Left lung (tissue), 10 donors: ENCODE measurements around the gene FCER1G. TPM values are rescaled to one million over a fixed set of nuclear protein-coding genes. Genes with fewer than 3 reads are reported as not detected.

Source experiments
- ATAC-seq: fragments of 200-7000 bp; cut with Tn5 transposase; one replicate; pipeline ENCODE4 v1.9.1; 2020; ENCODE audit warnings: moderate library complexity
- DNase-seq, 4 donors: peaks; one replicate each; pipeline ENCODE4 v3.0.0-alpha.2; 2013 to 2020
- H3K27ac ChIP-seq, 2 donors: fragments of 200-600 bp; sonication (generic) in 1 of 2; one replicate each; pipeline versions ENCODE4 v1.5.0 to v1.8.0; 2020 to 2021
- H3K27me3 ChIP-seq, 2 donors: fragments of 200-600 bp; sonication (generic) in 1 of 2; one replicate each; pipeline versions ENCODE4 v1.5.0 to v1.8.0; 2020 to 2021
- H3K36me3 ChIP-seq, 2 donors: fragments of 200-600 bp; sonication (generic) in 1 of 2; one replicate each; pipeline versions ENCODE4 v1.5.0 to v1.8.0; 2020 to 2021
- H3K4me1 ChIP-seq, 2 donors: fragments of 200-600 bp; one replicate each; pipeline ENCODE4 v1.8.0; 2021
- H3K4me3 ChIP-seq, 2 donors: fragments of 200-600 bp; sonication (generic) in 1 of 2; one replicate each; pipeline versions ENCODE4 v1.5.0 to v1.8.0; 2020 to 2021; ENCODE audit warnings: mild to moderate bottlenecking in 1 of 2
- H3K9me3 ChIP-seq, 2 donors: fragments of 200-600 bp; sonication (generic) in 1 of 2; one replicate each; pipeline versions ENCODE4 v1.5.0 to v1.8.0; 2020 to 2021
- CTCF ChIP-seq, 2 donors: fragments of 200-600 bp; sonication (generic) in 1 of 2; IDR thresholded peaks; one replicate each; pipeline versions ENCODE4 v1.5.0 to v1.8.0; 2021; ENCODE audit warnings: antibody characterized with exemption in 2 of 2
- intact Hi-C, 2 donors: fragments of 100-400 bp; cut with DNase I; formaldehyde crosslinking; loops; one replicate each; pipeline versions ENCODE4 v1.11.2 to v1.14.2; 2022
- polyA plus RNA-seq, 6 donors: library from polyadenylated mRNA; unstranded; fragments of 120-200 nt; gene quantifications; one replicate each; pipeline ENCODE4 v1.2.1, GENCODE V29; 2013; ENCODE audit not compliant: insufficient read length in 6 of 6
- total RNA-seq, 2 donors: library from RNA; stranded (reverse); fragmentation: NEBNext Ultra II Directional; extraction: Animal tissue kit (Norgen Biotek cat#: 25700); gene quantifications; one replicate each; pipeline ENCODE4 v1.2.1, GENCODE V29; 2021
- donor health status: DM: no; HTN: yes; CAD: no.
- donor health status: DM: no; HTN: no; CAD: no.

FCER1G gene
- total and polyA plus RNA-seq, 8 donors: 14.6 to 329 (median 16.5) TPM

GRCh38 chr1:161218301-161219077 lies 3.4 kb downstream of the FCER1G start:
- no peaks in the 10 kb centered on the region for H3K9me3 ChIP-seq
- intact Hi-C loops: no loop called here
- ATAC-seq: no peak
- peak overlapping the region in 1 of 2 donors; percentile 63 for H3K4me3 ChIP-seq
- no peak for TF ChIP-seq CTCF (IDR thresholded peaks at IDR 0.05)
- H3K4me1 ChIP-seq: peaks cover 0 to 41% of the 10 kb centered on the region in 2 donors
- DNase-seq: no peak
- peaks cover 0 to 53% of the 10 kb centered on the region in 2 donors for H3K36me3 ChIP-seq
- H3K27me3 ChIP-seq: no peaks in the 10 kb centered on the region
- H3K27ac ChIP-seq: peak overlapping the region in 1 of 2 donors; percentile 97

GRCh38 chr1:161219078-161219892 lies 4.2 kb downstream of the FCER1G start:
- no peak overlapping the region for H3K4me3 ChIP-seq
- intact Hi-C loops: no loop called here
- no peak for ATAC-seq
- peaks cover 0 to 36% of the 10 kb centered on the region in 2 donors for H3K4me1 ChIP-seq
- no peak for TF ChIP-seq CTCF (IDR thresholded peaks at IDR 0.05)
- H3K9me3 ChIP-seq: no peaks in the 10 kb centered on the region
- H3K36me3 ChIP-seq: peaks cover 0 to 45% of the 10 kb centered on the region in 2 donors
- no peaks in the 10 kb centered on the region for H3K27me3 ChIP-seq
- H3K27ac ChIP-seq: no peak overlapping the region
- no peak for DNase-seq

DNA sequence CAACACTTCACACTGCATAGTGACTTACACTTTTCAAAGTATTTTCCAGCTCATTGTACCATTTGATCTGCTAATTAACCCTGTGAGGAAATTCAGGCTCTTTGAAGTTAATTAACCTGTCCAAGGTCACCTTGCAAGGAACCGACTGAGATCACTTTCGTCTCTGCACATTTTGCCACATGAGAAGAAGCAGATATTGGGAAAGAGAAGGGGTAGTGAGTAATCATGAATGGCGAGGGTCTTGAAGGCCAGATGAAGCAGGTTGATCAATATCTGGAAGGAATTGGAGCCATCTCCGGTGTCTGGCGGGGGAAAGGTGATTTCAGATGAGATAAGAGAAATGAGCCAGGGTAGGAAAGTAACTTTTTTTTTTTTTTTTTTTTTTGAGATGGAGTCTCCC lies 4.9 kb downstream of the FCER1G start:
- ATAC-seq: no peak

DNA sequence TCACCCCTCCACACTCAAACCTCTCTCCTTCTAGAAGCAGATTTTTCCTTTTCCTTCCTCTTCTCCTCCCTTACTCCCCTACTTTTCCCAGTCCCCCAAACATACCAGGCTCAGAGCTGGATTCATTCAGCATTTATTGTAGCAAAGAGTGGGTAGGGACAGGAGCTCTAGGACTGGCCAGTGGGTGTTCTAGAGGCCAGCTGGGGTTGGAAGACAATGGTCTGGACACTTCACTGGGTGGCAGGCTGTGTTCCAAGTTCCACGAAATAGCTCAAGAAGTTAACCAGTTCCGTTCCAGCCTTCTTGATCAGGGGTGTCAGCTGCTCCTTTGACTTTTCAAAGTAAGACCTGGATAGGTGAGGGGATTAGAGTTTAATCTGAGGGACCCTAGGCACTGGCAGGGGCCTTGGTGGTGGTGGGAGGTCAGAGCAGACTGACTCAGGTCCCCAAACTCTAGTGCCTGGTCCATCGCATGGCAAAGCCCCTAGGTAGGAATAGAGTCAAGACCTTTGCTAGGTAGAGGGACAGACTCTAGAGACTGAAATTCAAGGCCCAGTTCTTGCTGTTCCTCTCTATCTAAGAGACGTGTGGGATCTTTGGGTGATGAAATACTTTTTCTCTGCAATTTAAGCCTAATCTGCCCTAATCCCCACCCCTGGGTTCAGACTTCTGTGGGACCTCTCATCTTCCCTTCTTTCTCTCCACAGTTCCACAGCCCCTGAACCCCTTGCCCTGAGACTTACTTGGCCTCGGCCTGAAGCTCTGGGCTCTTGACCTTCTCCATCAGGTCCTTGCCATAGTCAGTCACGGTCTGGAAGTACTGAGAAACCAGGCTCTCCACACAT lies 7.3 kb downstream of the FCER1G start:
- H3K27ac ChIP-seq: no peak overlapping the region
- H3K36me3 ChIP-seq: peaks cover 0 to 31% of the 10 kb centered on the region in 2 donors
- peaks cover 11 to 56% of the 10 kb centered on the region in 2 donors for H3K4me1 ChIP-seq
- H3K4me3 ChIP-seq: no peak overlapping the region
- intact Hi-C loops: loop anchor here in 1 of 2 donors (10.0 kb wide), 1 partner anchor 162 kb away; no protein-coding TSS in a partner anchor
- ATAC-seq: no peak
- no peaks in the 10 kb centered on the region for H3K9me3 ChIP-seq
- no peaks in the 10 kb centered on the region for H3K27me3 ChIP-seq
- no peak for DNase-seq
- no peak for TF ChIP-seq CTCF (IDR thresholded peaks at IDR 0.05)

More for the DNA sequence above, 4.9 kb downstream of the FCER1G start:
- no peaks in the 10 kb centered on the region for H3K27me3 ChIP-seq
- H3K36me3 ChIP-seq: peaks cover 0 to 38% of the 10 kb centered on the region in 2 donors
- H3K4me3 ChIP-seq: no peak overlapping the region
- TF ChIP-seq CTCF (IDR thresholded peaks at IDR 0.05): no peak
- H3K9me3 ChIP-seq: no peaks in the 10 kb centered on the region
- no peak for DNase-seq
- peaks cover 0 to 42% of the 10 kb centered on the region in 2 donors for H3K4me1 ChIP-seq
- intact Hi-C loops: loop anchor here in 1 of 2 donors (10.0 kb wide), 1 partner anchor 165 kb away; no protein-coding TSS in a partner anchor
- no peak overlapping the region for H3K27ac ChIP-seq
